NCI-H748 (cell line): ENCODE measurements around the gene BRK1.
"Not testable (repeated sequence)": the region's sequence is repeated elsewhere in the genome, so short reads cannot be mapped to it uniquely, and the experiment has no call there.

Experiments
- DNase-seq: peaks from one replicate; lab custom pipeline; 2025; ENCODE audit not compliant: unreplicated experiment; lab: John Stamatoyannopoulos, UW

Gene BRK1

GRCh38 chr3:10115326-10116137 lies at the start of gene BRK1:
Gene BRK1, plus strand, starts transcription at chr3:10115675. Its CDS starts 27 bp downstream, at chr3:10115702.
- DNase-seq = peak; percentile 94

- DNase-seq = not testable (repeated sequence)
These were observed 45.4 kb upstream of the BRK1 start for GRCh38 chr3:10070077-10070476.

GRCh38 chr3:10074666-10075065 lies 40.8 kb upstream of the BRK1 start:
- no peak for DNase-seq

GRCh38 chr3:10081871-10082270 lies 33.6 kb upstream of the BRK1 start:
- no peak for DNase-seq

GRCh38 chr3:10085738-10086137 lies 29.7 kb upstream of the BRK1 start:
- no peak for DNase-seq

- no peak for DNase-seq
These were observed 27.2 kb upstream of the BRK1 start for GRCh38 chr3:10088256-10088655.

- no peak for DNase-seq
These were observed 25.3 kb upstream of the BRK1 start for GRCh38 chr3:10090179-10090578.

GRCh38 chr3:10090774-10091173 lies 24.7 kb upstream of the BRK1 start:
- DNase-seq = not testable (repeated sequence)

- not testable (repeated sequence) for DNase-seq
These were observed 24.1 kb upstream of the BRK1 start for GRCh38 chr3:10091387-10091786.

- DNase-seq = no peak
These were observed 21.8 kb upstream of the BRK1 start for GRCh38 chr3:10093678-10094077.

- no peak for DNase-seq
These were observed 16.4 kb upstream of the BRK1 start for GRCh38 chr3:10099041-10099440.

- no peak for DNase-seq
These were observed 8.6 kb upstream of the BRK1 start for GRCh38 chr3:10106919-10107318.

- DNase-seq = no peak
These were observed 7.4 kb upstream of the BRK1 start, which contains the start of gene FANCD2OS for GRCh38 chr3:10108091-10108490. Gene FANCD2OS, minus strand, starts transcription at chr3:10108255. Its CDS starts 3,481 bp downstream, at chr3:10104774.

- DNase-seq = peak; percentile 39
These were observed 624 bp downstream of the BRK1 start for GRCh38 chr3:10116138-10116460.

- no peak for DNase-seq
These were observed 1.5 kb downstream of the BRK1 start for GRCh38 chr3:10116928-10117327.

- no peak for DNase-seq
These were observed 3.9 kb downstream of the BRK1 start for GRCh38 chr3:10119376-10119775.

GRCh38 chr3:10121064-10121463 lies 5.6 kb downstream of the BRK1 start:
- no peak for DNase-seq

- DNase-seq = no peak
These were observed 7.2 kb downstream of the BRK1 start for GRCh38 chr3:10122724-10123123.

GRCh38 chr3:10135872-10136271 lies 20.4 kb downstream of the BRK1 start:
- DNase-seq = not testable (repeated sequence)

GRCh38 chr3:10136426-10137005 lies 21.0 kb downstream of the BRK1 start:
- no peak for DNase-seq

- no peak for DNase-seq
These were observed 21.7 kb downstream of the BRK1 start for GRCh38 chr3:10137178-10137577.

GRCh38 chr3:10140996-10141546 lies 25.6 kb downstream of the BRK1 start:
- no peak for DNase-seq
